CD4-positive, CD25-positive, alpha-beta regulatory T cell (primary cell): ENCODE results near the gene TEX261. TPM values are rescaled to one million over a fixed set of nuclear protein-coding genes. Genes with fewer than 3 reads are reported as not detected.
A peak's percentile ranks its signal among the peaks of the same experiment; 100 is the strongest.

Experiments
- ATAC-seq, 2 donors: fragments of 150-1000 bp; cut with Tn5 transposase; one replicate each; pipeline ENCODE4 v1.10.0; 2021; ENCODE audit warnings: low read depth in 2 of 2, moderate number of reproducible peaks in 2 of 2, moderate library complexity in 1 of 2
- DNase-seq, 3 donors: peaks; one replicate each; pipeline versions ENCODE4 v3.0.0 to v3.0.0-alpha.2; 2012 to 2022; ENCODE audit warnings: mixed read lengths in 1 of 3
- H3K27ac ChIP-seq: one replicate; pipeline ENCODE4 v1.7.0; 2013; ENCODE audit warnings: mild to moderate bottlenecking, low read length; ENCODE audit not compliant: insufficient read depth, poor library complexity, severe bottlenecking
- H3K27me3 ChIP-seq: one replicate; pipeline ENCODE4 v1.7.0; 2013; ENCODE audit warnings: low read length; ENCODE audit not compliant: control insufficient read depth, insufficient read depth
- H3K36me3 ChIP-seq: one replicate; pipeline ENCODE4 v1.7.0; 2013; ENCODE audit warnings: mild to moderate bottlenecking, low read length, moderate library complexity; ENCODE audit not compliant: control insufficient read depth, insufficient read depth
- H3K4me1 ChIP-seq: 2 replicates; pipeline ENCODE4 v1.7.0; 2013; ENCODE audit warnings: mild to moderate bottlenecking, low read length; ENCODE audit not compliant: insufficient read depth, control insufficient read depth, poor library complexity, severe bottlenecking
- H3K4me3 ChIP-seq: one replicate; pipeline ENCODE4 v1.7.0; 2013; ENCODE audit warnings: low read depth, mild to moderate bottlenecking, low read length, moderate library complexity
- H3K9me3 ChIP-seq, 2 experiments: 1 replicate in 1 of 2; 2 replicates in 1 of 2; pipeline ENCODE4 v1.7.0; 2013; ENCODE audit warnings: low read length in 2 of 2, mild to moderate bottlenecking in 1 of 2, moderate library complexity in 1 of 2; ENCODE audit not compliant: control insufficient read depth in 2 of 2
- H3K27ac Mint-ChIP-seq, 3 donors: one replicate each; pipeline ENCODE4 v1.8.0; 2020 to 2022; ENCODE audit warnings: mild to moderate bottlenecking in 3 of 3, mixed read lengths in 3 of 3, moderate library complexity in 2 of 3
- H3K27me3 Mint-ChIP-seq: one replicate; pipeline ENCODE4 v1.8.0; 2022; ENCODE audit warnings: mild to moderate bottlenecking, mixed read lengths
- H3K36me3 Mint-ChIP-seq: one replicate; pipeline ENCODE4 v1.8.0; 2020; ENCODE audit warnings: mixed read lengths
- H3K4me1 Mint-ChIP-seq, 4 donors: one replicate each; pipeline ENCODE4 v1.8.0; 2020 to 2022; ENCODE audit warnings: mixed read lengths in 4 of 4, mild to moderate bottlenecking in 1 of 4
- H3K4me3 Mint-ChIP-seq, 4 donors: one replicate each; pipeline ENCODE4 v1.8.0; 2020 to 2022; ENCODE audit warnings: mild to moderate bottlenecking in 4 of 4, mixed read lengths in 4 of 4, moderate library complexity in 3 of 4
- H3K9me3 Mint-ChIP-seq, 7 donors: one replicate each; pipeline ENCODE4 v1.8.0; 2020 to 2022; ENCODE audit warnings: mixed read lengths in 7 of 7, mild to moderate bottlenecking in 3 of 7, moderate library complexity in 2 of 7
- polyA plus RNA-seq, 4 donors: library from polyadenylated mRNA; unstranded; fragments of 300-500 nt; fragmentation: Illumina TruSeq; gene quantifications; one replicate each; pipeline ENCODE4 v1.2.3, GENCODE V29; 2021
- total RNA-seq: library from RNA; stranded (reverse); gene quantifications from one replicate; pipeline ENCODE4 v1.2.3, GENCODE V29; 2022

Gene TEX261
- total and polyA plus RNA-seq, 5 donors from 2014 or later: 30.2 to 37.8 (median 33.2) TPM

GRCh38 chr2:70984228-70984575 lies 10.5 kb downstream of the TEX261 start:
- Mint-ChIP-seq H3K4me1 (peaks cover 0 to 29% (median 7%) of the 10 kb centered on the region in 4 donors), H3K9me3 (peaks cover 0 to 3% (median 0%) of the 10 kb centered on the region in 7 donors), H3K36me3 (peaks cover 30% of the 10 kb centered on the region), H3K27ac (peak overlapping the region in 2 of 3 donors; percentile 10 to 56), H3K27me3 (no peaks in the 10 kb centered on the region), H3K4me3 (no peak overlapping the region)
- Histone ChIP-seq H3K4me1 (peaks cover 12% of the 10 kb centered on the region), H3K27me3 (no peaks in the 10 kb centered on the region), H3K36me3 (peaks cover 33% of the 10 kb centered on the region), H3K9me3 (no peaks in the 10 kb centered on the region), H3K4me3 (no peak overlapping the region), H3K27ac (no peak overlapping the region)
- ATAC-seq (no peak), DNase-seq (no peak)

- H3K9me3 ChIP-seq: no peaks in the 10 kb centered on the region
- peak overlapping the region in 1 of 4 donors; percentile 20 for H3K4me3 Mint-ChIP-seq
- peaks cover 27% of the 10 kb centered on the region for H3K36me3 ChIP-seq
- H3K4me3 ChIP-seq: no peak overlapping the region
- peaks cover 16% of the 10 kb centered on the region for H3K4me1 ChIP-seq
- H3K27me3 Mint-ChIP-seq: no peaks in the 10 kb centered on the region
- H3K4me1 Mint-ChIP-seq: peaks cover 0 to 29% (median 7%) of the 10 kb centered on the region in 4 donors
- ATAC-seq (no peak), DNase-seq (no peak)
- H3K27ac Mint-ChIP-seq: peak overlapping the region in 1 of 3 donors; percentile 56
- H3K27ac ChIP-seq: no peak overlapping the region
- no peaks in the 10 kb centered on the region for H3K27me3 ChIP-seq
- H3K36me3 Mint-ChIP-seq: peaks cover 26% of the 10 kb centered on the region
- H3K9me3 Mint-ChIP-seq: peaks cover 0 to 3% (median 0%) of the 10 kb centered on the region in 7 donors
Measured at GRCh38 chr2:70983506-70984227, 11.0 kb downstream of the TEX261 start.

- peaks cover 3 to 30% (median 9%) of the 10 kb centered on the region in 4 donors for H3K4me1 Mint-ChIP-seq
- no peaks in the 10 kb centered on the region for H3K27me3 ChIP-seq
- H3K4me3 Mint-ChIP-seq: no peak overlapping the region
Measured at GRCh38 chr2:70982971-70983370, 11.7 kb downstream of the TEX261 start.

GRCh38 chr2:70981866-70982810 lies 12.5 kb downstream of the TEX261 start:
- H3K36me3 ChIP-seq: peaks cover 12% of the 10 kb centered on the region
- DNase-seq (no peak), ATAC-seq (no peak)
- H3K4me3 Mint-ChIP-seq: no peak overlapping the region
- peaks cover 8 to 38% (median 10%) of the 10 kb centered on the region in 4 donors for H3K4me1 Mint-ChIP-seq
- no peaks in the 10 kb centered on the region for H3K9me3 ChIP-seq
- H3K27ac Mint-ChIP-seq: no peak overlapping the region
- no peaks in the 10 kb centered on the region for H3K27me3 ChIP-seq
- no peak overlapping the region for H3K27ac ChIP-seq
- H3K36me3 Mint-ChIP-seq: peaks cover 15% of the 10 kb centered on the region
- H3K9me3 Mint-ChIP-seq: peaks cover 0 to 3% (median 0%) of the 10 kb centered on the region in 7 donors
- H3K27me3 Mint-ChIP-seq: peaks cover 5% of the 10 kb centered on the region
- no peak overlapping the region for H3K4me3 ChIP-seq
- peaks cover 29% of the 10 kb centered on the region for H3K4me1 ChIP-seq

More at GRCh38 chr2:70982971-70983370, 11.7 kb downstream of the TEX261 start:
- ATAC-seq (no peak), DNase-seq (no peak)
- Histone ChIP-seq H3K36me3 (peaks cover 20% of the 10 kb centered on the region), H3K9me3 (no peaks in the 10 kb centered on the region), H3K4me3 (no peak overlapping the region), H3K27ac (no peak overlapping the region), H3K4me1 (peaks cover 23% of the 10 kb centered on the region)
- peak overlapping the region in 1 of 3 donors; percentile 7 for H3K27ac Mint-ChIP-seq
- H3K36me3 Mint-ChIP-seq: peaks cover 23% of the 10 kb centered on the region
- H3K27me3 Mint-ChIP-seq: peaks cover 2% of the 10 kb centered on the region
- H3K9me3 Mint-ChIP-seq: peaks cover 0 to 3% (median 0%) of the 10 kb centered on the region in 7 donors

GRCh38 chr2:70981421-70981820 lies 13.3 kb downstream of the TEX261 start:
- ATAC-seq: no peak
- Histone ChIP-seq H3K27me3 (no peaks in the 10 kb centered on the region), H3K36me3 (peaks cover 6% of the 10 kb centered on the region), H3K27ac (no peak overlapping the region), H3K4me3 (no peak overlapping the region), H3K9me3 (no peaks in the 10 kb centered on the region), H3K4me1 (peaks cover 29% of the 10 kb centered on the region)
- H3K27ac Mint-ChIP-seq: peak overlapping the region in 1 of 3 donors; percentile 7
- H3K4me1 Mint-ChIP-seq: peaks cover 9 to 41% (median 13%) of the 10 kb centered on the region in 4 donors
- peaks cover 5% of the 10 kb centered on the region for H3K27me3 Mint-ChIP-seq
- peaks cover 7% of the 10 kb centered on the region for H3K36me3 Mint-ChIP-seq
- peak overlapping the region in 1 of 4 donors; percentile 54 for H3K4me3 Mint-ChIP-seq
- no peak for DNase-seq
- H3K9me3 Mint-ChIP-seq: no peaks in the 10 kb centered on the region

GRCh38 chr2:70979626-70980025 lies 15.0 kb downstream of the TEX261 start:
- ATAC-seq: no peak
- DNase-seq: no peak
- H3K4me3 Mint-ChIP-seq: peak overlapping the region in 2 of 4 donors; percentile 73 to 79

GRCh38 chr2:70979180-70979488 lies 15.5 kb downstream of the TEX261 start:
- ATAC-seq (no peak), DNase-seq (no peak)
- Mint-ChIP-seq H3K4me3 (peak overlapping the region in 3 of 4 donors; percentile 29 to 79 (median 73)), H3K4me1 (peaks cover 9 to 21% (median 14%) of the 10 kb centered on the region in 4 donors), H3K27ac (peak overlapping the region in 1 of 3 donors; percentile 75), H3K27me3 (peaks cover 19% of the 10 kb centered on the region), H3K9me3 (no peaks in the 10 kb centered on the region), H3K36me3 (no peaks in the 10 kb centered on the region)
- Histone ChIP-seq H3K4me1 (peaks cover 17% of the 10 kb centered on the region), H3K9me3 (no peaks in the 10 kb centered on the region), H3K27me3 (no peaks in the 10 kb centered on the region), H3K4me3 (no peak overlapping the region), H3K36me3 (no peaks in the 10 kb centered on the region), H3K27ac (peak overlapping the region; percentile 10)

More at GRCh38 chr2:70979626-70980025, 15.0 kb downstream of the TEX261 start:
- H3K4me3 ChIP-seq: no peak overlapping the region
- peak overlapping the region in 1 of 3 donors; percentile 75 for H3K27ac Mint-ChIP-seq
- H3K9me3 Mint-ChIP-seq: no peaks in the 10 kb centered on the region
- no peaks in the 10 kb centered on the region for H3K36me3 Mint-ChIP-seq
- H3K27me3 Mint-ChIP-seq: peaks cover 15% of the 10 kb centered on the region
- no peak overlapping the region for H3K27ac ChIP-seq
- no peaks in the 10 kb centered on the region for H3K27me3 ChIP-seq
- H3K4me1 ChIP-seq: peaks cover 21% of the 10 kb centered on the region
- H3K4me1 Mint-ChIP-seq: peaks cover 9 to 25% (median 14%) of the 10 kb centered on the region in 4 donors
- no peaks in the 10 kb centered on the region for H3K9me3 ChIP-seq
- H3K36me3 ChIP-seq: no peaks in the 10 kb centered on the region
